ENCODE results near the gene FBXO3. TPM values are rescaled to one million over a fixed set of nuclear protein-coding genes. Genes with fewer than 3 reads are reported as not detected.

The FBXO3 gene
- total and polyA plus RNA-seq, 9 of the 15 experiments (the other 6 are each of a cell fraction or from before 2014, with no cell fraction given) = 11.6 to 59.3 (median 29.2) TPM

DNA sequence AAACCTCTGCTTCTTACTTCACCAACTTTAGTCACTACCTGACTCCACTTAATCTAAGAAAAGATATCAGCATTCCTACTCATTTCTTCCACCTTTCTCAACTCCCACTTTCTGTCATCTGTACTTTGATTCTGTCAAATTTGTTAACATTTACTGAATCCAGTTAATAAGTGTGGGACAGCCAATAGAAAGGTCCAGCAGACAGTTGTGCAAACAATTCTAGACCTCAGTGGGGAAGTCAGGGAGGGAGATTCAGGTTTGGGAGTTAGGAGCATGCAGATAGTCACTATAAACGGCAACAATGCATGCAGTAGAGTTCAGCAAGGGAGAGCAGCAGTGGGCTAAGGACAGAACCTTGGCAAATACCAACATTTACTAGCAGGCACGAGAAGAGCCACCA lies 4.1 kb downstream of the FBXO3 start:
- Histone ChIP-seq H3K9me1 (ENCODE audit: control insufficient read depth, insufficient read depth, low read length) (no peaks in the 10 kb centered on the region), H2AFZ (ENCODE audit: low read depth, low read length) (no peak overlapping the region), H3K27me3 (ENCODE audit: control insufficient read depth in 2 of 2, insufficient read depth in 2 of 2, low read length in 2 of 2) (peaks cover 0 to 2% of the 10 kb centered on the region in 2 experiments; a peak in 2 of 5 replicates), H4K20me1 (replicated peaks; ENCODE audit: control insufficient read depth, insufficient read depth, low read length) (0 out of 2 replicates have a peak, but pooled peaks cover 7% of the 10 kb centered on the region), H3K9ac (ENCODE audit: insufficient read depth in 1 of 2, low read depth in 2 of 2, low read length in 2 of 2) (no peak overlapping the region), H3K36me3 (ENCODE audit: control insufficient read depth, insufficient read depth, low read length) (peaks cover 38% of the 10 kb centered on the region; the same call in 2 of the 3 replicates), H3K79me2 (ENCODE audit: control insufficient read depth, insufficient read depth, low read length) (peaks cover 27% of the 10 kb centered on the region), H3K4me3 (no peak overlapping the region), H3K4me2 (ENCODE audit: insufficient read depth, low read length) (no peak overlapping the region), H3K27ac (ENCODE audit: extremely low read depth, low read depth, low read length) (no peak overlapping the region), H3K9me3 (replicated peaks; ENCODE audit: control insufficient read depth, insufficient read depth, low read depth, low read length) (no peaks in the 10 kb centered on the region), H3K4me1 (replicated peaks in 1 of 2; ENCODE audit: control insufficient read depth in 2 of 2, insufficient read depth in 2 of 2, low read length in 2 of 2) (peaks cover 18 to 23% of the 10 kb centered on the region in 2 experiments; a peak in 4 of 5 replicates)
- no peak for FAIRE-seq
- WGBS (ENCODE audit: insufficient coverage, low coverage, missing lambda C conversion rate) = 33% methylated on average over 2 of the region's 2 CpGs
- in situ Hi-C loops (cut with MboI) (no loop called here), intact Hi-C loops (cut with micrococcal nuclease) (no loop called here)
- DNase-seq (ENCODE audit: extremely low read depth in 1 of 4, low spot score in 3 of 4) = no peak
- ChIA-PET POLR2A (no interaction called here), CTCF (ENCODE audit: low intra/inter-chr PET ratio) (no interaction called here)
- ATAC-seq = no peak
- no TSS peak for BruUV-seq (replicated peaks)
- no peak for TF ChIP-seq TRIM24 (IDR thresholded peaks at IDR 0.05)
- TF ChIP-seq YBX1 (IDR thresholded peaks at IDR 0.05) = no peak
- no peak for TF ChIP-seq CBFA2T3 (IDR thresholded peaks at IDR 0.05)
- no peak for TF ChIP-seq UBTF (IDR thresholded peaks at IDR 0.05; ENCODE audit: borderline replicate concordance in 1 of 2, low read depth in 2 of 2, low read length in 2 of 2)
- TF ChIP-seq ZBTB11 (CRISPR knock-in tag; IDR thresholded peaks at IDR 0.05) = no peak
